ENCODE measurements around the gene DYSF.
A peak's percentile ranks its signal among the peaks of the same experiment; 100 is the strongest.

DYSF gene

GRCh38 chr2:71581026-71581425 lies 127.7 kb downstream of the DYSF start:
- DNase-seq = no peak

DNA sequence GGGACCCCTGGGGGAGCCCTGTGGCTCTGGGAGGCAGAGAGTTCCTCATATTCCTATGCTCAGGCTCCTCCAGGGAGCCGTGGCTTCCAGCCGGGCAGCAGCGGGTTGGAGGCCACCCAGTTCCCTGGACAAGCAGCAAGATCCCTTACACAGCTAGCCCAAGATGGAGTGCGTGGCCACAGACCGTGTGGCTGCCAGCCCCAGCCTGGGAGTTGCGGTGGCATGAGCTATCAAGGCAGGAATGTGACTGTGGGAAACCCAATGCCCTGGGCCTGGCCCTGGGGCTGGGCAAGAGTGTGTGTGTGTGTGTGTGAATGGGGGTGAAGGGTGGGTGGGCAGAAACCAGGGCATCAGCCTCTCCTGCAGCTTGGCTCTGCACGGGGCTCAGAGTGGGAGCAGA lies 130.5 kb downstream of the DYSF start:
- no peak for DNase-seq

- DNase-seq = no peak
Measured at GRCh38 chr2:71586471-71586870, 133.1 kb downstream of the DYSF start.

GRCh38 chr2:71587509-71588073 lies 134.2 kb downstream of the DYSF start:
- DNase-seq = no peak

DNA sequence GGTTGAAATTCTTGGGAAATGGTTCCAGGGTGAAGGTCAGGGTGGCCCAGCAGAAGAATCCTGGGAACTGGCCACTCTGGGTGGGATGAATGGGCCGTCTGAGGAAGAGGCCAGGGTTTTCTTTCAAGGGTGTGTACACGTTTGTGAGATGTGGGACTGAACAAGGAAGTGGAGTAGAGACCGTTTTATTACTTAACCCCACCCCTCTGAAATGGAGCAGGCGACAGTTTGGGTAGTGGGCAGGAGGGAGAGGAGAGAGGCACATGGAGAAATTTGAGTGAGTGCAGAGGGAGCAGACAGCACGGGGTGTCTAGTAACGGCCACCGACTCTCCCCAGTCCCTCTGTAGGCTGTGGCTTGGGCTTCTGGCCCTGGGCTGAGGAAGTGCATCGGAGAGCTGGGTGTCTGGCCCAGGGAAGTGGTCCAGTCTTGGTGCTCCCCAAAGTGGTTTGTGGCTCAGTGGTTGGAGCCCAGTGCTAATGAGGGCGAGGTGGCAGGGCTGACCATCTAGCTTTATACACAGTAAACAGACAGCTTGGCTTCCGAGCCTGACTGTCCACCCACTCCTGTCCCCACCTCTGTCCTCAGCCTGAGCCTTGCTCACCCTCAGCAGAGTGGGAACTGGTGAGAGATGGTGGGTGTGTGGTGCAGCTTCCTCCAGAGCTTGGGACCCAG lies 135.3 kb downstream of the DYSF start:
- no peak for DNase-seq

DNA sequence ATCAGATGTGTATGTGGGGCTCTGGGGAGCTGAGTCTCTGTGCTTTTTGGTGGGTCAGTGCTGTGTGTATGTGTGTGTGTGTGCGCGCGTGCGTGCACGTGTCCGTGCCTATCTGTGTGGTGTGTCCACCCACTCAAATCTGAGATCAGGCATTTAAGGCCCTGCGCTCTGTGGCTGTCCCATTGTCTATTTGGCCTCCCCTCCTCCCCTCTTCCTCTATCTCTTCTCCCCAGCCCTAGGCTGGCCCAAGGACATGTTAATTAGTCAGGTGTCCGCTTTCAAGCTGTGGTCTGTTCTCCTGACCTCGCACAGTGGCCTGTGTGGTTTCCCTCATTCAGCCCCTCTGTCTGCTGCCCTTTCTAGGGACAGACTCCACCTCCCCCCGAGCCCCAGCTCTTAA lies 136.4 kb downstream of the DYSF start:
- DNase-seq = no peak

DNA sequence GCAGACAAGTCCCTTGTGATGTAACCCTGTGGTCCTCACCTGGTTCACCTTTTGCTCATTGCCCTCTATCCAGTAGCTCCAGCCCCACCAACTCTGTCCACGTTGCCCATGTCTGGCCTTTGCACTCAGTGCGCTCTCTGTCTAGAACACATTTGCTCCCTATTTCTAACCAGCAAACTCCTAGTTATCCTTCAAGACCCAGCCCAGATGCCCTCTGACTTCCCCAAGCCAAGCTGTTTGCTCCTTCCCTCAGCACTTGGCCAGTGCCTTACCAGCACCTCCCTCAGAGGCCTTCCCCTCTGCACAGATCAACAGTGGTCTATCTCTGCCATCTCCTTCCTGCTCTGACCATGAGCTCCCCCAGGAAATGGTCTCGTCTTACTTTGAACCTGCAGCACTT lies 137.7 kb downstream of the DYSF start:
- DNase-seq = no peak

GRCh38 chr2:71592181-71592711 lies 138.9 kb downstream of the DYSF start:
- DNase-seq = no peak

GRCh38 chr2:71595569-71595968 lies 142.2 kb downstream of the DYSF start:
- peak; percentile 35 for DNase-seq

DNA sequence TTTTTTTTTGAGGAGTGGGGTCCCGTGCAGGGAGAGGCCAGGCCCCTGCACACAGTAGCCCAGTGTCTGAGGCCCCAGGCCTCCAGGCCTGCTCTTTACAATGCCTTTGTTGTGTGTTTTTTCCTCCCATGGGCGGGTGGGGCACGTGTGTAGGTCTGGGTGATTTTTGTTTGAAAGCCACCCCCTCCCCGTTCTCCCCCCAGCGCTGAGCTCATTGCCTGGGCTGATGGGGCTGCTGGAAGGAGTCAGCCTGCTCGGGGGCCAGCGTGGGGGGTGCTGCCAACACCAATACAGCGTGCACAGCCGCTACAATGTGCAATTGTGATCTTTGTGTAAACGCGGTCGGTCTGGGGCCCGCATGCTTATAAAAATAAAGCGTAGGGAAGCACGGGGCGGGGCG lies 142.7 kb downstream of the DYSF start:
- DNase-seq = no peak

DNA sequence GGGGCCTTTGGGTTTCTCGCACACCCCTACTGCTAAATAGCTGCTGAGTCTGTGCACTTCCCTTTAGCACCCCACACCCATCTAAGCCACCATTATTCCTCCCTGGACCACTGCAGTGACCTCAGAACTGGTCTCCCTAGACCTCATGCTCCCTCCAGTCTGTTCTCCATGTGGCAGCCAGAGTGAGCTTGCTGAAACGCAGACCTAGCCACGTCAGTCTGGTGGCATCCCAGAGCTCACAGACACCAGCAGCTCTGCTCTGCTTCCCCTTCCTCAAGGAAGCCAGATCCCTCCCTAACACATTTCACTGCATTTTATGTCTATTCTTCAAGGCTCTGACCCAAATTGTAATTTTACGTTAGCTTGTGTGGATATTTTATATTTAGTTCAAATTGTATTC lies 144.4 kb downstream of the DYSF start:
- DNase-seq = peak; percentile 45

GRCh38 chr2:71598526-71598925 lies 145.2 kb downstream of the DYSF start:
- DNase-seq = no peak

- no peak for DNase-seq
Measured at GRCh38 chr2:71599038-71599437, 145.7 kb downstream of the DYSF start.

DNA sequence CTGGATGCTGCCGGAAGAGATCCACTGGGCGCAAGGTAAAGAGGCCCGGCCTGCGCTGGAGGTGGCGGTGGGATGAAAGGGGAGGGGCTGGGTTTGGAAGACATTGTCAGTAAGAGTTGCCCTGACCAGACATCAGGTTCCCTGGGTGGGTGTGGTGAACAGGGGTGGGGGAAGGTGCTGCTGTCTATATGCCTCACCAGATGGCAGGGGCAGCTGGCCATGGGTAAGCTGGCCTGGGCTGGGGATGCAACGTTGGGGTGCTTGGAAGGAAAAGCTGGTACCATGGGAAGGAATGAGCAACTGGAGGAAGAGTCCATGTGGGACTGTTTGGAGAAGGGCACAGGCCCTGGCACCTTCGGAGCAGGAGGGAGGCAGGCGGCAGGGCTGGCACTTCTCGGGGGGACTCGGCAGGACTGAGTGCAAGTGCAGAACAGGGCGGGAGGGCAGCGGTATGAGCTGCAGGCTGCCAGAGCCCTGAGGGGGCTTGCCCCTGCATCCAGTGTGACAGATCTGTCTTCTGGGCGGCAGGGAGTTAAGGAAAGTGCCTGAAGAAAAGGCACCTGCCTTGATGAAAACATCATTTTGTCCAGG lies 146.4 kb downstream of the DYSF start:
- DNase-seq = no peak

GRCh38 chr2:71600555-71600954 lies 147.2 kb downstream of the DYSF start:
- DNase-seq = no peak

DNA sequence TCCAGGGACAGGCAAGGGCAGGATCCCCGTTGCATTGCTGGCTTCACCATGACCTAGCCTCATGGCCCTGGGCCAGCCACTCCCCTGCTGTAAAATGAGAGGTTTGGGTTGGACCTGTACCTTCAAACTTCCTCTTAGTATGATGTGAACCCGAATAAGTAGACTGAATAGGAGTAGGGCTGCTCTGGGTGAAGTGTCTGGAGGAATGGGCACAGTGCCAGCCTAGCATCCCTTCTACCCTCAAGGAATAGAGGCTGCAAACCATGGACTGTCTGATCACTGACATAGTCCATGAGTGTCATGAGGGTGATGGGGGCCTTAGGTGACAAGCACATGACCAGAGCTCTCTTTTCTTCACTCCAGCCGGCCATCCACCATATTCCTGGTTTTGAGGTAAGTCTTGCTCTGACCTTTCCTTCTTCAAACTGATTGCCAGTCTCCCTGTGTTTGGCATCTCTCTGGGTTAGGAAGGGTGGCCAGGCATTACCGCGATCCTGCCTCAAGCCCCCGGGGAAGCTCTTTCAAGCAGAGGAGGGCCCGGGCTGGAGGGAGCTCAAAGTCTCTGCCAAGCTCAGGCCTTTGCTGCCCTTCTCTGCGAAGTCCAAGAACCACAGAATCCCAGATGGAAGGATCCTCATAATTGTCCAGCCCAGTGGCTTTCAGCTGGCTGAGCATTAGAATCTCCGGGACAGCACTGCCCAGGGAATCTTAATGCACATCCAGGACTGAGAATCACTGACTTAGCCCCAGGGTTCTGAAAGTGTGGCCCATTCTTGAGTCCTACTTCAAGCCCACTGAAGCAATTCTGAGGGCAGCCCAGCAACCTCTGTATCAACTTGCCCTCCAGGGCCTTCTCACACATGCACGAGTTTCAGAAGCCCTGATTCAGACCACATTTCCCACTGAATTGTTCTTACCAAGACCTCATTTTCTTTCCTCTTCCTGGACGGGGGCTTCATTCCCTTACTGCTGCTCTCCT lies 148.1 kb downstream of the DYSF start:
- DNase-seq = no peak

DNA sequence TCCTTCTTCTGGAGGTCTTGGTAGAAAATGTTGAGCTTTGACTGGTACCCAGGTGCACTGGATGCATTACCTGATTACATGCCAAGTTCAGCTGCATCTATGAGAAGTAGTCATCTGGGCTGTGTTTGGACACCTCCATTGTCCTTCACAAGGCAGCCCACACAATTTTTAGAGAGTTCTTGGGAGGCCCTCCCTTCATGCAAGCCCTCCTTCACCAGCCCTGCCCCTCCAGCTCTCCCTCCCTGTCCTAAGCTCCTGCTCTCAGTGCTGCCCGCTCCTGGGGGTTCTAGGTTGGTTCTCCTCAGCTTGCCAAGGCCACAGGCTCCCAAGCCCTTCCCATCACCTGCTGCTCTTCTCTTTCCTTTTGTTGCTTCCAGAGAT lies 148.7 kb downstream of the DYSF start:
- DNase-seq = no peak

DNA sequence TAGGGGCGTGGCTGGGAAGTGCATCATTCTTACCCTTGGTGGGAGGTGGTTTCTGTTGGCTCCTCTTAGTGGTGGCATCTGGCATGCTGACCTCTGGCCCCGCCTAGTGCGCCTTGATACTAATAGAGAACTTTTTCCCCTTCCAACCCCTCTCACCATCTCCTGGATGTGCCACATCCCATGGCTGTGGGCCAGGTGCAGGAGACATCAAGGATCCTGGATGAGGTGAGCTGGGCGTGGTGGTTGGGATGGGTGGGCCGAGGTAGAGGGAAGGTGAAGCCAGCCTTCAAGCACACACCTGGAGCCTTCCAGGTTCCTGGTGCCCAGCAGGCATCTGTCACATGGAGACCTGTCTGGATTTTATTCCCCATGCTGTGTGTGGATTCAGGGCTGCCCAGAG lies 149.2 kb downstream of the DYSF start:
- DNase-seq = no peak

DNA sequence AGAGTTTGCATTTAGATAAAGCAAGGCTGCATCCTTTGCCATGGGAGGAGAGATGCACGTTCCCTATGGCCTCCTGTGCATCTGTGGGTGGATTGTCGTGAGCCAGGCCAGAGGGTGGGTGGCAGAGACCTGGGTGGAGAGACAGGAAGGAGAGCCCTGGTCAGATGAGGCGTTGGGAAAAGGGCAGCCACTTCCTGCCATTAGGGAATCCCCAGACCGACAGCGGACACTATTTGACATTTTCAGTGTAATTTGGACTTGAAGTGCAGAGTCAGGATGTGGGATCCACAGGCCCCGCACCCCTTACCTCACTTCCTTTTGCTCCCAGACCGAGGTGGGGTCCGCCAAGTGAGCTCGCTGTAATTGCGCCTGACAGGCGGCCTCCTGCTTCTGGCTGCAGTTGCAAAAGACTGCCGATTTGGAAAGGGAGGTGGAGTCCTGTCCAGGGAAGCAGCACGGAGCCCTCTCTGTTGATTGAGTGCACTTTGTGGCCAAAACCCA lies 150.0 kb downstream of the DYSF start:
- DNase-seq = peak; percentile 53

- no peak for DNase-seq
Measured at GRCh38 chr2:71603851-71604725, 150.7 kb downstream of the DYSF start.

- no peak for DNase-seq
Measured at GRCh38 chr2:71604726-71605120, 151.4 kb downstream of the DYSF start.

- DNase-seq = no peak
Measured at GRCh38 chr2:71605173-71605641, 151.8 kb downstream of the DYSF start.

Data from fibroblast of upper back skin (primary cell).